Astrocyte (in vitro differentiated cells and primary cell): Measurements from ENCODE around the gene ATP5F1C. TPM values are rescaled to one million over a fixed set of nuclear protein-coding genes. Genes with fewer than 3 reads are reported as not detected.

Source experiments
- DNase-seq: peaks from one replicate; pipeline ENCODE4 v3.0.0-alpha.2; 2010; ENCODE audit warnings: low read depth
- FAIRE-seq: peaks from 2 replicates; lab custom pipeline; 2011; peaks lifted over from hg19 to GRCh38; lab: Jason Lieb, UNC
- H2AFZ ChIP-seq: 2 replicates; pipeline ENCODE4 v1.6.0; 2012; ENCODE audit warnings: low read depth, low read length, inconsistent platforms
- H3K27ac ChIP-seq: 2 replicates; pipeline ENCODE4 v1.5.1; 2011; ENCODE audit warnings: low read depth, low read length, inconsistent platforms
- H3K27me3 ChIP-seq: 2 replicates; pipeline ENCODE4 v1.6.0; 2011; ENCODE audit warnings: low read length, inconsistent platforms; ENCODE audit not compliant: insufficient read depth
- H3K36me3 ChIP-seq: 2 replicates; pipeline ENCODE4 v1.5.1; 2011; ENCODE audit warnings: low read length, inconsistent platforms; ENCODE audit not compliant: insufficient read depth
- H3K4me1 ChIP-seq: 2 replicates; pipeline ENCODE4 v1.5.1; 2011; ENCODE audit warnings: low read length, inconsistent platforms; ENCODE audit not compliant: insufficient read depth
- H3K4me2 ChIP-seq: 2 replicates; pipeline ENCODE4 v1.6.0; 2012; ENCODE audit warnings: low read length, inconsistent platforms
- H3K4me3 ChIP-seq: 2 replicates; pipeline ENCODE4 v1.5.1; 2011; ENCODE audit warnings: low read depth, mild to moderate bottlenecking, low read length, inconsistent platforms; ENCODE audit not compliant: insufficient read depth
- H3K79me2 ChIP-seq: 2 replicates; pipeline ENCODE4 v1.6.0; 2012; ENCODE audit warnings: mild to moderate bottlenecking, low read length, inconsistent platforms; ENCODE audit not compliant: insufficient read depth
- H3K9ac ChIP-seq: 2 replicates; pipeline ENCODE4 v1.6.0; 2012; ENCODE audit warnings: mild to moderate bottlenecking, low read length, inconsistent platforms
- H3K9me3 ChIP-seq: 2 replicates; pipeline ENCODE4 v1.5.1; 2012; ENCODE audit warnings: low read depth, mild to moderate bottlenecking, low read length, inconsistent platforms; ENCODE audit not compliant: insufficient read depth
- H4K20me1 ChIP-seq: 2 replicates; pipeline ENCODE4 v1.6.0; 2012; ENCODE audit warnings: low read length, inconsistent platforms; ENCODE audit not compliant: insufficient read depth
- H3K27ac Mint-ChIP-seq: one replicate; pipeline ENCODE4 v1.8.0; 2021; ENCODE audit warnings: mild to moderate bottlenecking, mixed read lengths; ENCODE audit not compliant: unreplicated experiment
- H3K27me3 Mint-ChIP-seq: one replicate; pipeline ENCODE4 v1.8.0; 2021; ENCODE audit warnings: low read depth, mixed read lengths; ENCODE audit not compliant: unreplicated experiment
- H3K36me3 Mint-ChIP-seq: one replicate; pipeline ENCODE4 v1.8.0; 2021; ENCODE audit warnings: low read depth, mixed read lengths; ENCODE audit not compliant: unreplicated experiment
- H3K4me1 Mint-ChIP-seq: one replicate; pipeline ENCODE4 v1.8.0; 2021; ENCODE audit warnings: low read depth, mixed read lengths; ENCODE audit not compliant: unreplicated experiment
- H3K4me3 Mint-ChIP-seq: one replicate; pipeline ENCODE4 v1.8.0; 2021; ENCODE audit warnings: mild to moderate bottlenecking, moderate library complexity, mixed read lengths; ENCODE audit not compliant: unreplicated experiment
- H3K9me3 Mint-ChIP-seq: one replicate; pipeline ENCODE4 v1.8.0; 2021; ENCODE audit warnings: mild to moderate bottlenecking, mixed read lengths; ENCODE audit not compliant: unreplicated experiment
- CTCF ChIP-seq: IDR thresholded peaks from 2 replicates; pipeline ENCODE4 v1.5.1; 2011; ENCODE audit warnings: low read depth, mild to moderate bottlenecking, inconsistent platforms, low read length, moderate library complexity; ENCODE audit not compliant: insufficient read depth
- EZH2 ChIP-seq: IDR thresholded peaks from 2 replicates; pipeline ENCODE4 v1.6.1; 2012; ENCODE audit warnings: mild to moderate bottlenecking, low read length, inconsistent platforms; ENCODE audit not compliant: insufficient read depth
- total RNA-seq: library from RNA; stranded (reverse); gene quantifications from 2 replicates; pipeline ENCODE4 v1.2.1, GENCODE V29; 2021

ATP5F1C gene
- total RNA-seq, 1 donor from 2014 or later, result 267 TPM

- no peak for TF ChIP-seq CTCF
- TF ChIP-seq EZH2, result no peak
Measured at GRCh38 chr10:7802606-7803005, 14.6 kb downstream of the ATP5F1C start.

GRCh38 chr10:7804216-7804615, 16.2 kb downstream of the ATP5F1C start:
- Mint-ChIP-seq H3K27me3 (no peaks in the 10 kb centered on the region), H3K36me3 (peaks cover 13% of the 10 kb centered on the region), H3K9me3 (no peaks in the 10 kb centered on the region), H3K4me1 (no peaks in the 10 kb centered on the region), H3K4me3 (no peak overlapping the region), H3K27ac (no peak overlapping the region)
- FAIRE-seq (no peak), DNase-seq (no peak)
- H3K27ac ChIP-seq, result no peak overlapping the region
- H2AFZ ChIP-seq, result no peak overlapping the region
- H3K36me3 ChIP-seq, result peaks cover 70% of the 10 kb centered on the region
- TF ChIP-seq EZH2 (no peak), CTCF (no peak)
- no peaks in the 10 kb centered on the region for H3K9me3 ChIP-seq
- H3K27me3 ChIP-seq, result no peaks in the 10 kb centered on the region
- no peak overlapping the region for H3K4me3 ChIP-seq
- H3K4me1 ChIP-seq, result no peaks in the 10 kb centered on the region
- H4K20me1 ChIP-seq, result peaks cover 18% of the 10 kb centered on the region
- no peak overlapping the region for H3K4me2 ChIP-seq
- no peaks in the 10 kb centered on the region for H3K79me2 ChIP-seq
- no peak overlapping the region for H3K9ac ChIP-seq

More at GRCh38 chr10:7802606-7803005, 14.6 kb downstream of the ATP5F1C start:
- Mint-ChIP-seq H3K4me1 (peaks cover 5% of the 10 kb centered on the region), H3K9me3 (no peaks in the 10 kb centered on the region), H3K27me3 (no peaks in the 10 kb centered on the region), H3K4me3 (no peak overlapping the region), H3K27ac (no peak overlapping the region), H3K36me3 (peaks cover 18% of the 10 kb centered on the region)
- no peak for DNase-seq
- Histone ChIP-seq H4K20me1 (peaks cover 18% of the 10 kb centered on the region), H3K27ac (no peak overlapping the region), H3K36me3 (peaks cover 71% of the 10 kb centered on the region), H3K79me2 (no peaks in the 10 kb centered on the region), H3K4me2 (no peak overlapping the region), H2AFZ (no peak overlapping the region), H3K4me3 (no peak overlapping the region), H3K27me3 (no peaks in the 10 kb centered on the region), H3K9ac (no peak overlapping the region), H3K9me3 (no peaks in the 10 kb centered on the region), H3K4me1 (peaks cover 7% of the 10 kb centered on the region)
- no peak for FAIRE-seq

GRCh38 chr10:7804741-7805140, 16.8 kb downstream of the ATP5F1C start:
- DNase-seq, result no peak
- H3K27ac Mint-ChIP-seq, result no peak overlapping the region
- no peak for TF ChIP-seq CTCF
- no peak for TF ChIP-seq EZH2
- H3K9me3 Mint-ChIP-seq, result no peaks in the 10 kb centered on the region
- Histone ChIP-seq H3K36me3 (peaks cover 65% of the 10 kb centered on the region), H3K9ac (no peak overlapping the region), H3K27ac (no peak overlapping the region), H3K4me1 (no peaks in the 10 kb centered on the region), H2AFZ (no peak overlapping the region), H4K20me1 (peaks cover 18% of the 10 kb centered on the region), H3K9me3 (no peaks in the 10 kb centered on the region), H3K27me3 (no peaks in the 10 kb centered on the region), H3K4me2 (no peak overlapping the region), H3K79me2 (no peaks in the 10 kb centered on the region), H3K4me3 (no peak overlapping the region)
- no peaks in the 10 kb centered on the region for H3K4me1 Mint-ChIP-seq
- H3K4me3 Mint-ChIP-seq, result peak overlapping the region; percentile 15
- H3K36me3 Mint-ChIP-seq, result peaks cover 11% of the 10 kb centered on the region
- FAIRE-seq, result no peak
- H3K27me3 Mint-ChIP-seq, result no peaks in the 10 kb centered on the region
